WTC11 (cell line): ENCODE results near the gene VSX1. TPM values are rescaled to one million over a fixed set of nuclear protein-coding genes. Genes with fewer than 3 reads are reported as not detected.

Source experiments
- ATAC-seq: fragments of 200-7000 bp; cut with Tn5 transposase; 2 replicates; pipeline ENCODE4 v1.10.0; 2021; ENCODE audit warnings: mild to moderate bottlenecking, moderate library complexity
- CTCF ChIA-PET: fragments of 300-600 bp; sonication (Branson Sonifier 250); formaldehyde crosslinking; loops from one replicate; lab custom pipeline; 2021; ENCODE audit warnings: antibody characterized with exemption; lab: Charles Lee
- POLR2A ChIA-PET: fragments of 350-600 bp; sonication (Branson Sonifier 250); formaldehyde crosslinking; loops from one replicate; lab custom pipeline; 2021; ENCODE audit warnings: antibody characterized with exemption; lab: Charles Lee
- DNase-seq: peaks from one replicate; pipeline ENCODE4 v3.0.0; 2021; ENCODE audit warnings: low spot score
- H3K27ac Mint-ChIP-seq: 2 replicates; pipeline ENCODE4 v1.8.0; 2021; ENCODE audit warnings: mixed read lengths
- H3K27me3 Mint-ChIP-seq: 2 replicates; pipeline ENCODE4 v1.8.0; 2021; ENCODE audit warnings: low read depth, mild to moderate bottlenecking, moderate library complexity, mixed read lengths
- H3K36me3 Mint-ChIP-seq: 2 replicates; pipeline ENCODE4 v1.8.0; 2021; ENCODE audit warnings: mixed read lengths
- H3K4me1 Mint-ChIP-seq: 2 replicates; pipeline ENCODE4 v1.8.0; 2022; ENCODE audit warnings: mixed read lengths
- H3K4me3 Mint-ChIP-seq: 2 replicates; pipeline ENCODE4 v1.8.0; 2021; ENCODE audit warnings: mild to moderate bottlenecking, moderate library complexity, mixed read lengths
- H3K9me3 Mint-ChIP-seq: 2 replicates; pipeline ENCODE4 v1.8.0; 2021; ENCODE audit warnings: mixed read lengths
- EMX1 ChIP-seq: fragments of 250-450 bp; sonication (Bioruptor Pico); IDR thresholded peaks from 2 replicates; pipeline ENCODE4 v1.8.0; 2021; ENCODE audit warnings: mild to moderate bottlenecking
- ESRRA ChIP-seq: sonication (generic); formaldehyde crosslinking; IDR thresholded peaks from 2 replicates; pipeline ENCODE4 v1.8.1; 2022; ENCODE audit warnings: mild to moderate bottlenecking, missing genetic modification reagents, borderline replicate concordance
- ETV6 ChIP-seq: sonication (generic); formaldehyde crosslinking; IDR thresholded peaks from 2 replicates; pipeline ENCODE4 v1.8.1; 2022; ENCODE audit warnings: mild to moderate bottlenecking, missing genetic modification reagents
- KAT7 ChIP-seq: sonication (generic); formaldehyde crosslinking; IDR thresholded peaks from 2 replicates; pipeline ENCODE4 v1.8.1; 2023; ENCODE audit warnings: missing genetic modification reagents, mild to moderate bottlenecking, borderline replicate concordance
- MYBL2 ChIP-seq: sonication (generic); formaldehyde crosslinking; IDR thresholded peaks from 2 replicates; pipeline ENCODE4 v1.8.1; 2023; ENCODE audit warnings: mild to moderate bottlenecking, moderate library complexity, missing genetic modification reagents
- NR3C1 ChIP-seq: sonication (generic); formaldehyde crosslinking; conservative IDR thresholded peaks from 2 replicates; pipeline ENCODE4 v1.8.1; 2023; ENCODE audit warnings: low read depth, mild to moderate bottlenecking, missing genetic modification reagents
- SOX15 ChIP-seq: fragments of 250-450 bp; sonication (Bioruptor Pico); IDR thresholded peaks from 2 replicates; pipeline ENCODE4 v1.9.0; 2021; ENCODE audit warnings: mild to moderate bottlenecking
- TCF7 ChIP-seq: sonication (generic); formaldehyde crosslinking; IDR thresholded peaks from 2 replicates; pipeline ENCODE4 v1.8.0; 2022; ENCODE audit warnings: mild to moderate bottlenecking, low read depth, missing genetic modification reagents, moderate library complexity
- TEAD1 ChIP-seq: sonication (generic); formaldehyde crosslinking; IDR thresholded peaks from 2 replicates; pipeline ENCODE4 v1.8.0; 2022; ENCODE audit warnings: mild to moderate bottlenecking, missing genetic modification reagents
- TP53 ChIP-seq: sonication (generic); formaldehyde crosslinking; IDR thresholded peaks from 2 replicates; pipeline ENCODE4 v1.8.1; 2023; ENCODE audit warnings: mild to moderate bottlenecking, missing genetic modification reagents
- ZNF219 ChIP-seq: sonication (generic); formaldehyde crosslinking; IDR thresholded peaks from 2 replicates; pipeline ENCODE4 v1.8.0; 2023; ENCODE audit warnings: missing genetic modification reagents, mild to moderate bottlenecking, borderline replicate concordance
- ZNF232 ChIP-seq: sonication (generic); formaldehyde crosslinking; IDR thresholded peaks from 2 replicates; pipeline ENCODE4 v1.8.0; 2022; ENCODE audit warnings: mild to moderate bottlenecking, missing genetic modification reagents
- ZNF263 ChIP-seq: sonication (generic); formaldehyde crosslinking; IDR thresholded peaks from 2 replicates; pipeline ENCODE4 v1.8.1; 2022; ENCODE audit warnings: low read depth, mild to moderate bottlenecking, moderate library complexity, missing genetic modification reagents
- ZNF423 ChIP-seq: fragments of 250-450 bp; sonication (Bioruptor Pico); IDR thresholded peaks from 2 replicates; pipeline ENCODE4 v2.1.2; 2022; ENCODE audit warnings: mild to moderate bottlenecking, moderate library complexity
- total RNA-seq: library from RNA; stranded (reverse); gene quantifications from 3 replicates; pipeline ENCODE4 v1.2.3, GENCODE V29; 2021
- TF ChIP-seq, protein P1 (sequence below): sonication (generic); formaldehyde crosslinking; IDR thresholded peaks from 2 replicates; pipeline ENCODE4 v1.8.1; 2022; ENCODE audit warnings: missing genetic modification reagents, borderline replicate concordance
- TF ChIP-seq, protein P2 (sequence below): sonication (generic); formaldehyde crosslinking; conservative IDR thresholded peaks from 2 replicates; pipeline ENCODE4 v1.8.1; 2023; ENCODE audit warnings: mild to moderate bottlenecking, low read depth, missing genetic modification reagents, moderate library complexity
- TF ChIP-seq, protein P3 (sequence below): sonication (generic); formaldehyde crosslinking; IDR thresholded peaks from 2 replicates; pipeline ENCODE4 v1.8.0; 2023; ENCODE audit warnings: missing genetic modification reagents
- TF ChIP-seq, protein P4 (sequence below): fragments of 250-450 bp; sonication (Bioruptor Pico); IDR thresholded peaks from 2 replicates; pipeline ENCODE4 v1.9.0; 2021; ENCODE audit warnings: mild to moderate bottlenecking, borderline replicate concordance
- TF ChIP-seq, protein P5 (sequence below): sonication (generic); formaldehyde crosslinking; IDR thresholded peaks from 2 replicates; pipeline ENCODE4 v1.8.1; 2023; ENCODE audit warnings: mild to moderate bottlenecking, missing genetic modification reagents, borderline replicate concordance
- TF ChIP-seq, protein P6 (sequence below): sonication (generic); formaldehyde crosslinking; IDR thresholded peaks from 2 replicates; pipeline ENCODE4 v1.8.1; 2022; ENCODE audit warnings: mild to moderate bottlenecking, missing genetic modification reagents, moderate library complexity, borderline replicate concordance

The VSX1 gene
- total RNA-seq, 1 experiment from 2014 or later, result not detected

DNA sequence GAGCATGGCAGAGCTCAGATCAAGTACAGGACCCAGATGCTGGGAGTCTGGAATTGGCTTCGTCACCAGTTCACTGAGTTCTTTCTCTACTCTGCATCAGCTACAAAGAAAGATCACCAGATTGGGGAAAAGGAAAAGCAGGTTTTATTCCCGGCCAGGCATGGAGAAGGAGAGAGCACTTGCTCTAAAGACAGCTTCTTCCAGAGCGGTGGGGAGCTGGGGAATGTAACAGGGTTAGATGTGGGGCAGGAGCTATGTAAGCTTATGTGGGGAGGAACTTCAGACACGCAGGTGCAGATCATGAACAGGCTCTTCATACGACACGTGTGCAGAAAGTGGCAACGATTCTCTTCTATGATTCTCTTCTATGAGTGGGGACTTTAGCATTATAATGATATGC, 19.1 kb downstream of the VSX1 start:
- no peak overlapping the region for H3K27ac Mint-ChIP-seq
- TF ChIP-seq KAT7 (CRISPR knock-in tag) (no peak), ZNF232 (CRISPR knock-in tag) (no peak), NR3C1 (CRISPR knock-in tag) (no peak), SOX15 (CRISPR knock-in tag) (no peak), TCF7 (no peak), EMX1 (CRISPR knock-in tag) (no peak), ETV6 (CRISPR knock-in tag) (no peak), ESRRA (no peak), MYBL2 (no peak)
- TF ChIP-seq, protein P1, sequence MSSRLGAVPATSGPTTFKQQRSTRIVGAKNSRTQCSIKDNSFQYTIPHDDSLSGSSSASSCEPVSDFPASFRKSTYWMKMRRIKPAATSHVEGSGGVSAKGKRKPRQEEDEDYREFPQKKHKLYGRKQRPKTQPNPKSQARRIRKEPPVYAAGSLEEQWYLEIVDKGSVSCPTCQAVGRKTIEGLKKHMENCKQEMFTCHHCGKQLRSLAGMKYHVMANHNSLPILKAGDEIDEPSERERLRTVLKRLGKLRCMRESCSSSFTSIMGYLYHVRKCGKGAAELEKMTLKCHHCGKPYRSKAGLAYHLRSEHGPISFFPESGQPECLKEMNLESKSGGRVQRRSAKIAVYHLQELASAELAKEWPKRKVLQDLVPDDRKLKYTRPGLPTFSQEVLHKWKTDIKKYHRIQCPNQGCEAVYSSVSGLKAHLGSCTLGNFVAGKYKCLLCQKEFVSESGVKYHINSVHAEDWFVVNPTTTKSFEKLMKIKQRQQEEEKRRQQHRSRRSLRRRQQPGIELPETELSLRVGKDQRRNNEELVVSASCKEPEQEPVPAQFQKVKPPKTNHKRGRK (CRISPR knock-in tag), result no peak
- TF ChIP-seq, protein P2, sequence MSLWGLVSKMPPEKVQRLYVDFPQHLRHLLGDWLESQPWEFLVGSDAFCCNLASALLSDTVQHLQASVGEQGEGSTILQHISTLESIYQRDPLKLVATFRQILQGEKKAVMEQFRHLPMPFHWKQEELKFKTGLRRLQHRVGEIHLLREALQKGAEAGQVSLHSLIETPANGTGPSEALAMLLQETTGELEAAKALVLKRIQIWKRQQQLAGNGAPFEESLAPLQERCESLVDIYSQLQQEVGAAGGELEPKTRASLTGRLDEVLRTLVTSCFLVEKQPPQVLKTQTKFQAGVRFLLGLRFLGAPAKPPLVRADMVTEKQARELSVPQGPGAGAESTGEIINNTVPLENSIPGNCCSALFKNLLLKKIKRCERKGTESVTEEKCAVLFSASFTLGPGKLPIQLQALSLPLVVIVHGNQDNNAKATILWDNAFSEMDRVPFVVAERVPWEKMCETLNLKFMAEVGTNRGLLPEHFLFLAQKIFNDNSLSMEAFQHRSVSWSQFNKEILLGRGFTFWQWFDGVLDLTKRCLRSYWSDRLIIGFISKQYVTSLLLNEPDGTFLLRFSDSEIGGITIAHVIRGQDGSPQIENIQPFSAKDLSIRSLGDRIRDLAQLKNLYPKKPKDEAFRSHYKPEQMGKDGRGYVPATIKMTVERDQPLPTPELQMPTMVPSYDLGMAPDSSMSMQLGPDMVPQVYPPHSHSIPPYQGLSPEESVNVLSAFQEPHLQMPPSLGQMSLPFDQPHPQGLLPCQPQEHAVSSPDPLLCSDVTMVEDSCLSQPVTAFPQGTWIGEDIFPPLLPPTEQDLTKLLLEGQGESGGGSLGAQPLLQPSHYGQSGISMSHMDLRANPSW (CRISPR knock-in tag), result no peak
- TF ChIP-seq, protein P3, sequence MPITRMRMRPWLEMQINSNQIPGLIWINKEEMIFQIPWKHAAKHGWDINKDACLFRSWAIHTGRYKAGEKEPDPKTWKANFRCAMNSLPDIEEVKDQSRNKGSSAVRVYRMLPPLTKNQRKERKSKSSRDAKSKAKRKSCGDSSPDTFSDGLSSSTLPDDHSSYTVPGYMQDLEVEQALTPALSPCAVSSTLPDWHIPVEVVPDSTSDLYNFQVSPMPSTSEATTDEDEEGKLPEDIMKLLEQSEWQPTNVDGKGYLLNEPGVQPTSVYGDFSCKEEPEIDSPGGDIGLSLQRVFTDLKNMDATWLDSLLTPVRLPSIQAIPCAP, result no peak
- POLR2A ChIA-PET, result no interaction called here
- peaks cover 42% of the 10 kb centered on the region for H3K27me3 Mint-ChIP-seq
- no peak for ATAC-seq
- no peaks in the 10 kb centered on the region for H3K36me3 Mint-ChIP-seq
- peaks cover 9% of the 10 kb centered on the region for H3K4me1 Mint-ChIP-seq
- no peak for DNase-seq
- H3K9me3 Mint-ChIP-seq, result no peaks in the 10 kb centered on the region
- CTCF ChIA-PET, result interaction anchor here (1.3 to 1.6 kb wide), 3 partner anchors 30 to 69 kb away, joined by 4 to 5 read pairs (median 5); no protein-coding TSS in a partner anchor
- no peak overlapping the region for H3K4me3 Mint-ChIP-seq

DNA sequence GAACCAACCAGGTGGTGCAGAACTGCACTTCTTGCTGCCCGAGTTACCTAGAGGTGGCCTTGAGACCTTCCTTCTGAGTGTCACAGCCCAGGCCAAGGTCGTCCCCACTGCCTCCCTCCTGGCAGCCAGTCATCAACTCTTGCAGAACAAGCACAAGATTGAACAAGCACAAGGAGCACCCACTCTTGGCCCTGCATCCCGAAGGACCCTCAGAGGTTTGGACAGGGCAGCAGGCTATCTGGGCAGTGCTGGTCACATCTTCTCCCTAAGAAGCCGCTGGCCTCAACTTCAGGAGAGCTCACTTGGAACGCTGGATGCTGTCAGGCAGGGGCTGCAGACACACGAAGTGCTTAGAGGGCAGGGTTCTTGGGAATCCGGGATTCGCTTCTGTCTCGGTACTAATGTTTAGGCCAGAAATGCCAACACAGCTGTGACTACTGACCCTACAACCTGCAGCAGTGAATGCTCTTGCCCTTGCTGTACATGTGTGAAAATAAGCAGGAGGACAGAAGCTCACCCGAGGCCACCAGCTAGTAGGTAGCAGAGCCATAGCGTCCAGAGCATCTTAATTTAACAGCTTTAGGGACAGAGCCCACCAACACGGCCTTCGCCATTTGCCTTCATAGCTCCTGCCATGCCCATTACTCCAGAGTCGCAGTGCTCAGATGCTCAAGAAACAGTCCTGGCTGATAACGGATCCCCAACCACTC, 20.0 kb downstream of the VSX1 start:
- Mint-ChIP-seq H3K27ac (no peak overlapping the region), H3K9me3 (no peaks in the 10 kb centered on the region), H3K36me3 (no peaks in the 10 kb centered on the region), H3K4me1 (peaks cover 9% of the 10 kb centered on the region), H3K27me3 (peaks cover 49% of the 10 kb centered on the region), H3K4me3 (no peak overlapping the region)
- CTCF ChIA-PET, result interaction anchor here (1.3 to 1.4 kb wide), 2 partner anchors 29 to 69 kb away, joined by 5 read pairs; no protein-coding TSS in a partner anchor
- ATAC-seq (no peak), DNase-seq (peak; percentile 2)
- POLR2A ChIA-PET, result interaction anchor here (0.6 kb wide), 1 partner anchor 209 kb away, joined by 3 read pairs; no protein-coding TSS in a partner anchor
- TF ChIP-seq, protein P4, sequence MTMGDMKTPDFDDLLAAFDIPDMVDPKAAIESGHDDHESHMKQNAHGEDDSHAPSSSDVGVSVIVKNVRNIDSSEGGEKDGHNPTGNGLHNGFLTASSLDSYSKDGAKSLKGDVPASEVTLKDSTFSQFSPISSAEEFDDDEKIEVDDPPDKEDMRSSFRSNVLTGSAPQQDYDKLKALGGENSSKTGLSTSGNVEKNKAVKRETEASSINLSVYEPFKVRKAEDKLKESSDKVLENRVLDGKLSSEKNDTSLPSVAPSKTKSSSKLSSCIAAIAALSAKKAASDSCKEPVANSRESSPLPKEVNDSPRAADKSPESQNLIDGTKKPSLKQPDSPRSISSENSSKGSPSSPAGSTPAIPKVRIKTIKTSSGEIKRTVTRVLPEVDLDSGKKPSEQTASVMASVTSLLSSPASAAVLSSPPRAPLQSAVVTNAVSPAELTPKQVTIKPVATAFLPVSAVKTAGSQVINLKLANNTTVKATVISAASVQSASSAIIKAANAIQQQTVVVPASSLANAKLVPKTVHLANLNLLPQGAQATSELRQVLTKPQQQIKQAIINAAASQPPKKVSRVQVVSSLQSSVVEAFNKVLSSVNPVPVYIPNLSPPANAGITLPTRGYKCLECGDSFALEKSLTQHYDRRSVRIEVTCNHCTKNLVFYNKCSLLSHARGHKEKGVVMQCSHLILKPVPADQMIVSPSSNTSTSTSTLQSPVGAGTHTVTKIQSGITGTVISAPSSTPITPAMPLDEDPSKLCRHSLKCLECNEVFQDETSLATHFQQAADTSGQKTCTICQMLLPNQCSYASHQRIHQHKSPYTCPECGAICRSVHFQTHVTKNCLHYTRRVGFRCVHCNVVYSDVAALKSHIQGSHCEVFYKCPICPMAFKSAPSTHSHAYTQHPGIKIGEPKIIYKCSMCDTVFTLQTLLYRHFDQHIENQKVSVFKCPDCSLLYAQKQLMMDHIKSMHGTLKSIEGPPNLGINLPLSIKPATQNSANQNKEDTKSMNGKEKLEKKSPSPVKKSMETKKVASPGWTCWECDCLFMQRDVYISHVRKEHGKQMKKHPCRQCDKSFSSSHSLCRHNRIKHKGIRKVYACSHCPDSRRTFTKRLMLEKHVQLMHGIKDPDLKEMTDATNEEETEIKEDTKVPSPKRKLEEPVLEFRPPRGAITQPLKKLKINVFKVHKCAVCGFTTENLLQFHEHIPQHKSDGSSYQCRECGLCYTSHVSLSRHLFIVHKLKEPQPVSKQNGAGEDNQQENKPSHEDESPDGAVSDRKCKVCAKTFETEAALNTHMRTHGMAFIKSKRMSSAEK, result no peak
- no peak for TF ChIP-seq TP53 (CRISPR knock-in tag)
- no peak for TF ChIP-seq ZNF219
- TF ChIP-seq ESRRA, result no peak
- TF ChIP-seq, protein P5, sequence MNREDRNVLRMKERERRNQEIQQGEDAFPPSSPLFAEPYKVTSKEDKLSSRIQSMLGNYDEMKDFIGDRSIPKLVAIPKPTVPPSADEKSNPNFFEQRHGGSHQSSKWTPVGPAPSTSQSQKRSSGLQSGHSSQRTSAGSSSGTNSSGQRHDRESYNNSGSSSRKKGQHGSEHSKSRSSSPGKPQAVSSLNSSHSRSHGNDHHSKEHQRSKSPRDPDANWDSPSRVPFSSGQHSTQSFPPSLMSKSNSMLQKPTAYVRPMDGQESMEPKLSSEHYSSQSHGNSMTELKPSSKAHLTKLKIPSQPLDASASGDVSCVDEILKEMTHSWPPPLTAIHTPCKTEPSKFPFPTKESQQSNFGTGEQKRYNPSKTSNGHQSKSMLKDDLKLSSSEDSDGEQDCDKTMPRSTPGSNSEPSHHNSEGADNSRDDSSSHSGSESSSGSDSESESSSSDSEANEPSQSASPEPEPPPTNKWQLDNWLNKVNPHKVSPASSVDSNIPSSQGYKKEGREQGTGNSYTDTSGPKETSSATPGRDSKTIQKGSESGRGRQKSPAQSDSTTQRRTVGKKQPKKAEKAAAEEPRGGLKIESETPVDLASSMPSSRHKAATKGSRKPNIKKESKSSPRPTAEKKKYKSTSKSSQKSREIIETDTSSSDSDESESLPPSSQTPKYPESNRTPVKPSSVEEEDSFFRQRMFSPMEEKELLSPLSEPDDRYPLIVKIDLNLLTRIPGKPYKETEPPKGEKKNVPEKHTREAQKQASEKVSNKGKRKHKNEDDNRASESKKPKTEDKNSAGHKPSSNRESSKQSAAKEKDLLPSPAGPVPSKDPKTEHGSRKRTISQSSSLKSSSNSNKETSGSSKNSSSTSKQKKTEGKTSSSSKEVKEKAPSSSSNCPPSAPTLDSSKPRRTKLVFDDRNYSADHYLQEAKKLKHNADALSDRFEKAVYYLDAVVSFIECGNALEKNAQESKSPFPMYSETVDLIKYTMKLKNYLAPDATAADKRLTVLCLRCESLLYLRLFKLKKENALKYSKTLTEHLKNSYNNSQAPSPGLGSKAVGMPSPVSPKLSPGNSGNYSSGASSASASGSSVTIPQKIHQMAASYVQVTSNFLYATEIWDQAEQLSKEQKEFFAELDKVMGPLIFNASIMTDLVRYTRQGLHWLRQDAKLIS, result no peak
- no peak for TF ChIP-seq ZNF423 (CRISPR knock-in tag)
- TF ChIP-seq, protein P6, sequence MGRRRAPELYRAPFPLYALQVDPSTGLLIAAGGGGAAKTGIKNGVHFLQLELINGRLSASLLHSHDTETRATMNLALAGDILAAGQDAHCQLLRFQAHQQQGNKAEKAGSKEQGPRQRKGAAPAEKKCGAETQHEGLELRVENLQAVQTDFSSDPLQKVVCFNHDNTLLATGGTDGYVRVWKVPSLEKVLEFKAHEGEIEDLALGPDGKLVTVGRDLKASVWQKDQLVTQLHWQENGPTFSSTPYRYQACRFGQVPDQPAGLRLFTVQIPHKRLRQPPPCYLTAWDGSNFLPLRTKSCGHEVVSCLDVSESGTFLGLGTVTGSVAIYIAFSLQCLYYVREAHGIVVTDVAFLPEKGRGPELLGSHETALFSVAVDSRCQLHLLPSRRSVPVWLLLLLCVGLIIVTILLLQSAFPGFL, result no peak
- no peak for TF ChIP-seq NR3C1 (CRISPR knock-in tag)
- no peak for TF ChIP-seq ZNF263 (CRISPR knock-in tag)
- TF ChIP-seq TEAD1 (CRISPR knock-in tag), result no peak
